Fibroblast of lung (primary cell): Measurements from ENCODE around the gene SDK2.

Experiments
- CTCF ChIP-seq, 2 donors: IDR thresholded peaks in 1 of 2; conservative IDR thresholded peaks in 1 of 2; 1 replicate in 1 of 2; 2 replicates in 1 of 2; pipeline ENCODE4 v1.5.1; 2011 to 2012; ENCODE audit warnings: low read length in 2 of 2, control low read depth in 1 of 2, inconsistent platforms in 1 of 2, low read depth in 1 of 2, mild to moderate bottlenecking in 1 of 2
- EZH2 ChIP-seq: IDR thresholded peaks from 2 replicates; pipeline ENCODE4 v1.5.1; 2012; ENCODE audit warnings: low read length, control low read depth, mild to moderate bottlenecking; ENCODE audit errors: missing control alignments

DNA sequence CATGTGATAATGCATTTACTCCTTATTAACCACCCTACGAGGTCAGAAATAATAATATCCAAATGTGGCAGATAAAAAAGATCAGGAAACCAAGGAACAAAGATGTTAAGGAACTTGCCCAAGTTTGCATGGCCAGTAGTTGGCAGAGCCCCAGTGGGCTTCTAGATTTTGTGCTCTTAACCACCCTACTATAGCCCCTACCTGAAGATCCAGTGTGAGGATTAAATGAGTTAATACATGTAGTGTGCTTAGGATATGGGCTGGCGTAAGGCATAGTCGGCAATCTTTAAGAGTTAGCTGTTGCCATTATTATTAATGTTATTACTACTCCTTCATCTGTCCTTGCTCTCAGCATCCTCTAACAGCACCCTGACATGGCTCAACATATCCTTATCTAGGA lies 153.4 kb downstream of the SDK2 start:
- no peak for TF ChIP-seq CTCF (conservative IDR thresholded peaks at IDR 0.05 in 1 of 2, IDR thresholded peaks at IDR 0.05 in 1 of 2; ENCODE audit: low read depth in 1 of 2, low read length in 2 of 2)
- no peak for TF ChIP-seq EZH2
